SHP77 treated with DMSO at 0.1 percent for 48 hours (cell line): ENCODE measurements around the gene CARD10.
"Not testable (repeated sequence)": the region's sequence is repeated elsewhere in the genome, so short reads cannot be mapped to it uniquely, and the experiment has no call there.

Source experiments
- DNase-seq: peaks from one replicate; lab custom pipeline; 2025; lab: John Stamatoyannopoulos, UW

The CARD10 gene

GRCh38 chr22:37527081-37527752 lies 8.0 kb upstream of the CARD10 start:
- DNase-seq: not testable (repeated sequence)

DNA sequence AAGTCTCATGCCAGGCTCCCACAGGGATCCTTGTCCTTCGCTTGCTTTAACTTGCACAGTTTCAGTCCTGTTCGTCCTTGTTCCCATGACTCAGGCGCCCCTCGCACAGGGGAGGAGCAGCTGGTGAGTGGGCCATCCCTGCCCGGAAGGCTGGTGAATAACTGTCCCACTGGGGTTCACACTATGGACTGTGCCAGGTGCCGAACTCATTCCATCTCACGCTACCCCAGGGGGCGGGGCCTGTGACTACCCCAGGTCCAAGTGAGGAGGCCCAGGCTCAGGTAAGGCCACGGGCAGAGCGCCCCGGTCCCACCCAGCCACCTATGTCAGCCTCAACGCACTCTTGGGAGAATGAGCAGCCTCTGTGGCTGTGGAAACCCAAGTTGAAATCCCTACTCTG lies 7.2 kb upstream of the CARD10 start:
- DNase-seq: no peak

- DNase-seq: no peak
Measured at GRCh38 chr22:37525746-37526350, 6.6 kb upstream of the CARD10 start.

DNA sequence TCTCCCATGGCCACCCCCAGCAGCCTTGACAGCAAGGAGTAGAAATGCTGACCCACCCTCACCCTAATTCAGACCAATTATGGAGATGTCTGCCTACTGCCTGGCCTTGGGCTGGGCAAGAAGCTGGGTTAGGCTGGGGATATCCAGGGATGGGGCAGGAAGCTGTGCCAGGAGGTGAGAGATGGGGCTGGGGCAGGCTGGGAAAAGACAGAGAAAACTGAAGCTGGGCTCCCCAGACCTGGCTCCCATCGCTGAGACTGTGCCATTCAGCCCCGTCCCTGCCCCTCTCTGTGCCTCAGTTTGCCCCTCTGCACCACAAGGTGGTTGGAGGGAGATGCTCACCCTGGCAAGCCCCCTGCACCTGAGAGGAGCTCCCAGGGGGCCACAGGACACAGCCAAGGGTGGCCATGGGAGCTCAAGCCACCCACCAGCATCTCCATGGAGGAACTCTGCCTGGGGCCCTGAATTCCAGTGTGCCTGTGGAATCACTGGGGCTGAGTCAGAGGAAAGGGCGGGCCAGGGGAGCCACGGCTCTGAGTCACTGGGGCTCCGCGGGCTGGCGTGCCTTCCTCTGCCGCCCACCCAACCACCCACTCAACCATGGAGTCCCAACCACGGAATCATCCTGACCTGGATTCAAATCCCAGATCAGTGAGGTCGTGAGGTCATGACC lies 6.0 kb upstream of the CARD10 start:
- no peak for DNase-seq

DNA sequence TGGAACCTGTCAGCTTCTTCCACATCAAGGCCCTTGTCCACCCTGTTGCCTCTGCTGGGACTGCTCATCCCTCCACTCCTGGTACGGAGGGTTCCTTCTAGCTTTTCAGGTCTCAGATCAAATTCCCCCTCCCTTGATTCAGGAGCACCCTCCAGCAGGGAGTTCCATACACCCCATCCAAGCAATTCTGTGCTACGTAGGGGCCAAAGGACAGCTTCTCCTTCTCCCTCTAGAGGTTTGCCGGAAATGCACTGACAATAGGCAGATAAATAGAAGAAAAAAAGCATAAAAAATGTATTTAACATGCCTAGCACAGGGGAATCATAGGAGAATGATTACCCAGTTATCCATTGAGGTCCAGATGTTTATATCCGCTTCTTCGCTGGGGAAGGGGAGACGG lies 3.3 kb upstream of the CARD10 start:
- no peak for DNase-seq

DNA sequence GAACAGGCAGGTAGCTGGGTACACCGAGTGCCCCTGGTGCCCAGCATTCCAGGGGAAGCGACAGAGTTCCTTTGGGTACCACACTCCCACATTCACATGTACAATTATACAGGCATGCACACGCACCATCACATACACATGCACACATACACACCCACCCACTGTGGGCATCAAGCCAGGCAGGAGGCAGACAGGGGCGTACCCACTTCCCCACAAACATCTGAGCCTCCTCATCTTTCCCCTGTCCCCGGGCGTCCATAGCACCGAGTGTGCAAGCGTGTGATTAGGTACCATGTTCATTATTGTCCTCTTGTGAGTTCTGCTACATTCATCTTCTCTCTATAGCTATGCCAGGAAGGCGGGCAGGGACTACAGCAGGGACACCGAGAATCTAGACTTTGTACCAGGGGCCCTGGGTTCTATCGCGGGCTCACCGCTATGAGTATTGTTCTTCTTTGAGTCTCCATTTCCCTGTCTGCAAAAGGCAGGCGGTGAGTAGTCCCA lies 2.1 kb upstream of the CARD10 start:
- no peak for DNase-seq

DNA sequence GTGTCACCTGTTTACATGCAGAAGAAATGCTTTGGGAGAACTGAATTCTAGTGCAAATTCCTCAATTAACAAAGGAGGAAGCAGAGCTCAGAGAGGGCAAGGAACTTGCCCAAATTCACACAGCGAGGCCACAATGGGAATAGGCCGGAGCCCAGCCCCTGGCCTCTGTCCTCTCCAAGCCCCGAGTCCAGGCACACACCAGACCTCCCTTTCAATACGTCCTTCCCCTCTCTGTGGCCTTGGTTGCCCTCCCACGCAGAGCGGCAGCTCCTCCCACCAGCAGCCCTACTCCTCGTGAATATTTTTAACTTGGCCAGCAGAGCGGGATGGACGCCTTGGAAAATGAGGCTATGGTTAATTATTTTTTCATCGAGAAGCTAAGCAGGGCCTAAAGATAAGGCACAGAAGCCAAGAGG lies 1.6 kb upstream of the CARD10 start:
- DNase-seq: no peak

- no peak for DNase-seq
Measured at GRCh38 chr22:37518509-37519267, 527 bp downstream of the CARD10 start.

DNA sequence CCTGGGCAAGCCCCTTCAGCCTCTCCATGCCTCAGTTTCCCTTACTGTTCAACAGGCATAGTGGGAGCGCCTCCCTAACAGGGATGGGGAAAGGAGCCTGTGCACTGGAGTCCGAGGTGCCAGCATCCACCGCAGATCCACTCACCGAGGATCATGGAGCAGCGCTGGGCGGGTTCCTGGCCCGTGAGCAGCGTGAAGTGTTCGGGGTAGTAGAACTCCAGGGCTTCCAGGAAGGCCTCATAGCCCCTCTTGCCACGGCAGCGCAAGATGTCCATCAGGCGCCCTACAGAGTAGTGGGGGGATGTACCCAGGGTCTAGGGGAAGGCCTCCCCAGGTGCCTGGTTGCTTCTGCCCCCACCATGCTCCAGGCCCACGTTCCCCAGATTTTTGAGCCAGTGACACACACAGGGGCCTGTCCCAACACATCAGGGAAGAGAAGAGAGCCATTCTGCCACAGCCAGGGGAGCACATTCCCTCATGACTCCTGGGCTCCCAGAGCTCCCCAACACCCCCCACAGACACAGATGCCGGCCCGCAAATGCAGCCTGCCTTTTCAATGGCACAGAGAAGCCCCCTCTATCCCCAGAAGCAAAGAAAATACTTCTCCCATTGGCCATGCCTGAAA lies 1.3 kb downstream of the CARD10 start:
- no peak for DNase-seq

DNA sequence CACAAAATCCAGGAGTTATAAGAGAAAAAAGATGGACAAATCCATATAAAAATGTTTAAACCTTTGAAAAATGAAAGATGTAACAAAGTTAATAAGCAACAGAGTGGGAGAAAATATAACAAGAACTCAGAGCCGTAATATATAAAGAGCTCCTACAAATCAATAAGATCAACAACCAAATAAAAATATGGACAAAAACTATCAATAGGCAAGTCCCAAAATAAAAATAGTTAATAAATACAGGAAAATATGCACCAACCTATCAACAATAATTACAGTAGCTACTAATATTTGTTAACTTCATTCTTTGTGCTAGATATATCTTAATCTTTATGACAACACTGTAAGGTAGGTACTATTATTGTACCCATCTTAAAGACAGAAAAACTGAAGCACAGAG lies 2.8 kb downstream of the CARD10 start:
- DNase-seq: no peak

DNA sequence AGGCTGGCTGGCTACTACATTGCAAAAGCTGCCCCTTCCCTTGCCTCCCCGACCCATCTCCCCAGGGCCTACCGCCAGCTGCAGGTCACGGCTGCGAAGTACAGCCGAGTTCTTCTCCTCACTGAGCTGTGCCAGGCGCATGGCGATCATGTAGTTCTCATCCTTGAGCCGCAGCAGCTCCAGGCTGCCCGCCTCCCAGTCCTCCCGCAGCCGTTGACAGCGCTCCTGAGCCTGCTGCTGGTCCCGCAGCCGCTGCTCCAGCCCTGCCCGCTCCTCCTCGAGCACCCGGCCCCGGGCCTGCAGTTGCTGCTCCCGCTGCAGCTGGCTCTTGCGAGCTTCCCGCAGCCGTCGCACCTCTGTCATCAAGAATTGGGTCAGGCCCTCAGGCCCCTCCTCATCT lies 3.3 kb downstream of the CARD10 start:
- no peak for DNase-seq

GRCh38 chr22:37514526-37515051 lies 4.6 kb downstream of the CARD10 start:
- DNase-seq: no peak

- no peak for DNase-seq
Measured at GRCh38 chr22:37511395-37512104, 7.7 kb downstream of the CARD10 start.

DNA sequence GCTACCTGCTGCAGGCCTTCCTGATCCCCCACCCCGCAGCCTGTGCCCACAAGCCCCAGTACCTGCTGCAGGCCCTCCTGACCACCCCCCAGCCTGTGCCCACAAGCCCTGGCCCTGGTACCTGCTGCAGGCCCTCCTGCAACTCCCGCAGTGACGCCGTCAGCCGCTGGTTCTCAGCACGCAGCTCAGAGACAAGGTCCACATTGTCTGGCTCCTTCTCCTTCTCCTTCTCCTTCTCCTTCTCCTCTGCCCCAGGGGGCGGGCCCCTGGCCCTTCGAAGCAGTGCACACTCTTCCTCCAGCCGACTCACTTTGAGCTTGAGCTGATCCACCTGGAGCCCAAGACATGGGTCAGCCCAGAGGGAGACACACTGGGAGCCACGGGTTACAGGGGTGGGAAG lies 9.1 kb downstream of the CARD10 start:
- DNase-seq: no peak

DNA sequence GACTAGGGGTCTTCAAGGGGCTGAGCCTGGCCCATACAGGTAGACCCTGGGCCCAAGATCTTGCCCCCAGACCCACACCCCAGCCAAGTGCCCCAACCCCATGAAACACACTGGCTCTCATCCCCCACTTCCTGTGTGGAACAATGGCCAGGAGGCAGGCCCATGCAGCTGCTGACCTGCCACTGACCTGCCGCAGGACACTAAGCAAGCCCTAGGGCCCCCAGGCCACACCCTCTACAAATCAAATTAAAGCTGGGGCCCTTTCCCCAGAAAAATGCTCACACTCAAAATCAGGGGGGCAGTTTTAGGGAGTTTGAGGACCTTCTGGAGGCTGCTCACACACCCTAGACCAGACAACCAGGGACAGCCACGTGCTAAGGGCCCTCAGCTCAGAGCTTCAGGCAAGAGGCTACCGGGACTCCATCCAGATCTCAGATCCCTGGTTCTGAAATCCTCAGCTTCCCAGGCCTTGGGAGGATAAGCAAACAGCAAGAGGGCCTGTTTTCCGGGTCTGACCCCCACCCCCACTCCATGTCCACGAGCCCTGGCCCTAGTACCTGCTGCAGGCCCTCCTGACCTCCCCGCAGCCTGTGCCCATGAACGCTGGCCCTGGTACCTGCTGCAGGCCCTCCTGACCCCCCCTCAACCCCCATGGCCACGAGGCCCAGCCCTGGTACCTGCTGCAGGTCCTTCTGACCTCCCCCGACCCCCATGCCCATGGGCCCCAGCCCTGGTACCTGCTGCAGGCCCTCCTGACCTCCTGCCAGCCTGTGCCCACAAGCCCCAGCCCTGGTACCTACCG lies 10.0 kb downstream of the CARD10 start:
- no peak for DNase-seq

- DNase-seq: no peak
Measured at GRCh38 chr22:37508431-37508992, 10.7 kb downstream of the CARD10 start.

DNA sequence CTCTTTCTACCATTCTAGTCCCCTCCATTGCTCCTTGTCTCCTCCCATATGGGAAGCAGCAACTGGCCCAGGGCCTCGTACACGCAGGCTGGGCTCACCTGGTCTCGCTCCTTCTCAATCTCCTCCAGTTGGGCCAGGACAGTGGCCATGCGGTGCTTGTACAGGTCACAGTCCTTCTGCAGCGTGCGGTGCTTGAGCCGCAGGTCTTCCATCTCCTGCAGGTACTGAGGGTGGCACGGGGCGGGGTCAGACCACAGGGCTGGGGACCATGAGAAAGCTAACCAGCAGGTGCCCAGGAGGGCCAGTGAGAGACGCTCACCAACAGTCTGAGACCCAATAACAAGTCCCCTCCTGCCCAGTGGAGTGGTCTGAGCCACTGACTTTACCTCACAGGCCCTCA lies 11.5 kb downstream of the CARD10 start:
- no peak for DNase-seq

- no peak for DNase-seq
Measured at GRCh38 chr22:37505989-37506388, 13.2 kb downstream of the CARD10 start.

- DNase-seq: no peak
Measured at GRCh38 chr22:37505565-37505964, 13.7 kb downstream of the CARD10 start.

DNA sequence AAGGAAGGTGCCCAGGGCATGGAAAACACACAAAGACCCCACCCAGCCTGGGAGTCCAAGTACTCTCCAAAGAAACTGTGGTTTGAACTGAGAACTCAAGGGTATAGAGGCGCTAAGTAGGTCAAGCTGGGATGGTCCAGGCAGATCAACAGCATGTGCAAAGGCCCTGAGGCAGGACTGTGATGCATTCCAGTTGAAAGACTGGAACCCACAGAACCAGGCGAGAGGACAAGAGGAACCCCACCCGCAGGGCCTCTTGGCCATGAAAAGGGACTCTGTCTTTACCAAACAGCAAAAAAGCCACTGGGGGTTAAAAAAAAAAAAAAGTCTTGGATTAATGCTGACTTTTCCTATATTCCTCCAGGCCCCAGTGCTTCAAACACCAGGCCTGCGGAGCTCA lies 14.3 kb downstream of the CARD10 start:
- no peak for DNase-seq
